H9 (cell line): ENCODE data around the gene TGFB1I1. TPM values are rescaled to one million over a fixed set of nuclear protein-coding genes. Genes with fewer than 3 reads are reported as not detected.
A peak's percentile ranks its signal among the peaks of the same experiment; 100 is the strongest.

ENCODE experiments used
- DNase-seq: peaks from one replicate; pipeline ENCODE4 v3.0.0-alpha.2; 2017
- H2AFZ ChIP-seq: one replicate; pipeline ENCODE4 v1.6.1; 2013; ENCODE audit warnings: mild to moderate bottlenecking, low read length, control low read depth, moderate library complexity
- H2AK5ac ChIP-seq: 2 replicates; pipeline ENCODE4 v1.6.1; 2013; ENCODE audit warnings: low read length, control low read depth, mixed read lengths; ENCODE audit not compliant: insufficient read length
- H2BK120ac ChIP-seq: one replicate; pipeline ENCODE4 v1.6.1; 2013; ENCODE audit warnings: low read depth, mild to moderate bottlenecking, low read length, control low read depth, inconsistent platforms; ENCODE audit not compliant: poor library complexity, severe bottlenecking
- H2BK12ac ChIP-seq: 2 replicates; pipeline ENCODE4 v1.6.1; 2013; ENCODE audit warnings: low read length, control low read depth, mixed read lengths, low read depth; ENCODE audit not compliant: insufficient read length
- H2BK15ac ChIP-seq: 2 replicates; pipeline ENCODE4 v1.6.1; 2013; ENCODE audit warnings: low read depth, low read length, control low read depth
- H2BK20ac ChIP-seq: one replicate; pipeline ENCODE4 v1.6.1; 2013; ENCODE audit warnings: low read depth, mild to moderate bottlenecking, low read length, control low read depth, inconsistent platforms; ENCODE audit not compliant: poor library complexity, severe bottlenecking
- H2BK5ac ChIP-seq: 2 replicates; pipeline ENCODE4 v1.6.1; 2013; ENCODE audit warnings: low read length, control low read depth, mixed read lengths; ENCODE audit not compliant: insufficient read length
- H3K14ac ChIP-seq: 2 replicates; pipeline ENCODE4 v1.6.1; 2013; ENCODE audit warnings: low read length, control low read depth; ENCODE audit not compliant: insufficient read depth
- H3K18ac ChIP-seq: 2 replicates; pipeline ENCODE4 v1.6.1; 2013; ENCODE audit warnings: low read depth, mild to moderate bottlenecking, mixed read lengths, low read length, control low read depth; ENCODE audit not compliant: insufficient read length
- H3K23ac ChIP-seq: 2 replicates; pipeline ENCODE4 v1.6.1; 2013; ENCODE audit warnings: low read length, control low read depth, mixed read lengths, low read depth; ENCODE audit not compliant: insufficient read length
- H3K23me2 ChIP-seq: 2 replicates; pipeline ENCODE4 v1.6.1; 2013; ENCODE audit warnings: low read depth, mild to moderate bottlenecking, mixed read lengths, low read length, control low read depth; ENCODE audit not compliant: insufficient read length, poor library complexity, severe bottlenecking
- H3K27ac ChIP-seq: 2 replicates; pipeline ENCODE4 v1.5.1; 2013; ENCODE audit warnings: low read length, control low read depth, mixed read lengths, low read depth; ENCODE audit not compliant: insufficient read length
- H3K27me3 ChIP-seq: 2 replicates; pipeline ENCODE4 v1.6.1; 2013; ENCODE audit warnings: low read length, control low read depth, inconsistent platforms; ENCODE audit not compliant: insufficient read depth
- H3K4ac ChIP-seq: 2 replicates; pipeline ENCODE4 v1.6.1; 2013; ENCODE audit warnings: low read depth, mild to moderate bottlenecking, control low read depth, inconsistent platforms, low read length, moderate library complexity
- H3K4me1 ChIP-seq: 2 replicates; pipeline ENCODE4 v1.6.1; 2013; ENCODE audit warnings: low read length, control low read depth, inconsistent platforms; ENCODE audit not compliant: insufficient read depth
- H3K4me2 ChIP-seq: 2 replicates; pipeline ENCODE4 v1.6.1; 2013; ENCODE audit warnings: low read length, control low read depth, mixed read lengths; ENCODE audit not compliant: insufficient read length, insufficient read depth
- H3K56ac ChIP-seq: 2 replicates; pipeline ENCODE4 v1.6.1; 2013; ENCODE audit warnings: low read depth, mild to moderate bottlenecking, mixed read lengths, low read length, control low read depth; ENCODE audit not compliant: insufficient read length
- H3K79me1 ChIP-seq: 2 replicates; pipeline ENCODE4 v1.6.1; 2013; ENCODE audit warnings: low read depth, mild to moderate bottlenecking, moderate library complexity, low read length, control low read depth, inconsistent platforms; ENCODE audit not compliant: insufficient read depth, poor library complexity, severe bottlenecking
- H3K79me2 ChIP-seq: 2 replicates; pipeline ENCODE4 v1.6.1; 2013; ENCODE audit warnings: low read length, control low read depth, inconsistent platforms; ENCODE audit not compliant: insufficient read depth
- H3K9ac ChIP-seq: 2 replicates; pipeline ENCODE4 v1.6.1; 2013; ENCODE audit warnings: low read length, control low read depth, mixed read lengths; ENCODE audit not compliant: insufficient read length; ENCODE audit errors: extremely low read depth
- H3K9me3 ChIP-seq: one replicate; pipeline ENCODE4 v1.6.1; 2013; ENCODE audit warnings: low read depth, low read length, inconsistent platforms; ENCODE audit not compliant: control insufficient read depth
- H3T11ph ChIP-seq: one replicate; pipeline ENCODE4 v1.6.1; 2013; ENCODE audit warnings: mild to moderate bottlenecking, low read length, control low read depth, inconsistent platforms
- H4K20me1 ChIP-seq: one replicate; pipeline ENCODE4 v1.6.1; 2013; ENCODE audit not compliant: control insufficient read depth, insufficient read length, insufficient read depth
- H4K5ac ChIP-seq: 2 replicates; pipeline ENCODE4 v1.6.1; 2013; ENCODE audit warnings: low read depth, mild to moderate bottlenecking, mixed read lengths, low read length, control low read depth; ENCODE audit not compliant: insufficient read length
- H4K8ac ChIP-seq: replicated peaks from 2 replicates; pipeline ENCODE4 v1.6.1; 2013; ENCODE audit warnings: low read length, control low read depth, mixed read lengths, low read depth; ENCODE audit not compliant: insufficient read length
- H4K91ac ChIP-seq: 2 replicates; pipeline ENCODE4 v1.6.1; 2013; ENCODE audit warnings: low read depth, mild to moderate bottlenecking, moderate library complexity, mixed read lengths, low read length, control low read depth; ENCODE audit not compliant: insufficient read length
- H3K27ac Mint-ChIP-seq, 3 experiments: 2 replicates in 2 of 3; 3 replicates in 1 of 3; pipeline ENCODE4 v1.8.0; 2020 to 2021; ENCODE audit warnings: mixed read lengths in 3 of 3, mild to moderate bottlenecking in 1 of 3, moderate library complexity in 1 of 3
- H3K27me3 Mint-ChIP-seq: 2 replicates; pipeline ENCODE4 v1.8.0; 2021; ENCODE audit warnings: low read depth, mild to moderate bottlenecking, moderate library complexity, mixed read lengths
- H3K36me3 Mint-ChIP-seq, 3 experiments: 2 replicates in 2 of 3; 3 replicates in 1 of 3; pipeline ENCODE4 v1.8.0; 2020 to 2021; ENCODE audit warnings: low read depth in 3 of 3, mixed read lengths in 3 of 3; ENCODE audit not compliant: insufficient read depth in 1 of 3
- H3K4me1 Mint-ChIP-seq, 2 experiments: 2 replicates each; pipeline ENCODE4 v1.8.0; 2020; ENCODE audit warnings: mixed read lengths in 2 of 2
- H3K4me3 Mint-ChIP-seq, 2 experiments: 2 replicates in 1 of 2; 3 replicates in 1 of 2; pipeline ENCODE4 v1.8.0; 2020 to 2021; ENCODE audit warnings: mild to moderate bottlenecking in 2 of 2, mixed read lengths in 2 of 2, moderate library complexity in 1 of 2
- H3K9me3 Mint-ChIP-seq, 2 experiments: 2 replicates in 1 of 2; 3 replicates in 1 of 2; pipeline ENCODE4 v1.8.0; 2020; ENCODE audit warnings: mild to moderate bottlenecking in 2 of 2, mixed read lengths in 2 of 2, moderate library complexity in 1 of 2
- WGBS: extraction: QIAGEN DNeasy Blood & Tissue Kit; methylation state at CpG from one replicate; pipeline ENCODE4 v1.1.7; 2013; ENCODE audit warnings: missing lambda C conversion rate, low lambda C conversion rate, mixed read lengths; ENCODE audit not compliant: insufficient read length; ENCODE audit errors: extremely low coverage; 5-methylcytosine and 5-hydroxymethylcytosine counted together
- total RNA-seq: library from RNA; stranded (reverse); gene quantifications from 2 replicates; pipeline ENCODE4 v1.2.1, GENCODE V29; 2021
- TF ChIP-seq, protein P1 (sequence below): fragments of 200-600 bp; sonication (generic); conservative IDR thresholded peaks from 3 replicates; pipeline ENCODE4 v1.8.0; 2021; ENCODE audit warnings: antibody characterized with exemption, mild to moderate bottlenecking

TGFB1I1 gene
- total RNA-seq, 1 experiment from 2014 or later: 15.4 TPM

DNA sequence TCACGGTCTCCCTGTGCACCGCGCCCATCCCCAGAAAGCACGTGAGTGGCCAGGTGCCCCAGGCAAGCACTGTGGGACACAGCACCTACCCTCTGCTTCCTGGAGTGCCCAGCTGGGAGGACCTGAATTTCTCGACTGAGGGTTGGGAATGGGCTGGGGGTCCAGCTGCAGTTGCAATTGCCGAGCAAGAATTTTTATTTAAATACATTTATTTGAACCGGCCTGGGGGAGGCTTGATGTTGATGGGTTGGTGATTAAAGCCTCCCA lies 17.3 kb downstream of the TGFB1I1 start:
- Histone ChIP-seq H2BK12ac (no peak overlapping the region), H2AK5ac (no peak overlapping the region), H3K9me3 (no peaks in the 10 kb centered on the region), H3K23ac (no peak overlapping the region), H3K79me1 (no peaks in the 10 kb centered on the region), H2BK20ac (no peak overlapping the region), H3K4me1 (no peaks in the 10 kb centered on the region), H3T11ph (no peak overlapping the region), H4K8ac (no peak overlapping the region), H4K20me1 (no peaks in the 10 kb centered on the region), H3K18ac (no peak overlapping the region), H2BK120ac (no peak overlapping the region), H3K27me3 (peaks cover 13% of the 10 kb centered on the region; the same call in 1 of the 2 replicates), H3K79me2 (no peaks in the 10 kb centered on the region), H4K91ac (no peak overlapping the region), H2AFZ (no peak overlapping the region), H3K9ac (no peak overlapping the region), H3K4me2 (no peak overlapping the region), H3K4ac (no peak overlapping the region), H3K56ac (no peak overlapping the region), H2BK15ac (no peak overlapping the region), H3K23me2 (peaks cover 11% of the 10 kb centered on the region), H3K27ac (no peak overlapping the region), H3K14ac (no peak overlapping the region), H4K5ac (no peak overlapping the region), H2BK5ac (no peak overlapping the region)
- H3K27me3 Mint-ChIP-seq: peaks cover 52% of the 10 kb centered on the region
- peaks cover 17 to 36% (median 23%) of the 10 kb centered on the region in 3 experiments for H3K36me3 Mint-ChIP-seq
- peaks cover 8 to 11% of the 10 kb centered on the region in 2 experiments for H3K4me1 Mint-ChIP-seq
- H3K9me3 Mint-ChIP-seq: peaks cover 0 to 2% of the 10 kb centered on the region in 2 experiments; a peak in 1 of 5 replicates
- DNase-seq: no peak
- TF ChIP-seq, protein P1, sequence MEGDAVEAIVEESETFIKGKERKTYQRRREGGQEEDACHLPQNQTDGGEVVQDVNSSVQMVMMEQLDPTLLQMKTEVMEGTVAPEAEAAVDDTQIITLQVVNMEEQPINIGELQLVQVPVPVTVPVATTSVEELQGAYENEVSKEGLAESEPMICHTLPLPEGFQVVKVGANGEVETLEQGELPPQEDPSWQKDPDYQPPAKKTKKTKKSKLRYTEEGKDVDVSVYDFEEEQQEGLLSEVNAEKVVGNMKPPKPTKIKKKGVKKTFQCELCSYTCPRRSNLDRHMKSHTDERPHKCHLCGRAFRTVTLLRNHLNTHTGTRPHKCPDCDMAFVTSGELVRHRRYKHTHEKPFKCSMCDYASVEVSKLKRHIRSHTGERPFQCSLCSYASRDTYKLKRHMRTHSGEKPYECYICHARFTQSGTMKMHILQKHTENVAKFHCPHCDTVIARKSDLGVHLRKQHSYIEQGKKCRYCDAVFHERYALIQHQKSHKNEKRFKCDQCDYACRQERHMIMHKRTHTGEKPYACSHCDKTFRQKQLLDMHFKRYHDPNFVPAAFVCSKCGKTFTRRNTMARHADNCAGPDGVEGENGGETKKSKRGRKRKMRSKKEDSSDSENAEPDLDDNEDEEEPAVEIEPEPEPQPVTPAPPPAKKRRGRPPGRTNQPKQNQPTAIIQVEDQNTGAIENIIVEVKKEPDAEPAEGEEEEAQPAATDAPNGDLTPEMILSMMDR: no peak
- peak overlapping the region; percentile 43 to 68; a peak in 3 of 5 replicates for H3K4me3 Mint-ChIP-seq
- WGBS: no CpG with 5 or more reads among the region's 7 CpGs
- H3K27ac Mint-ChIP-seq: no peak overlapping the region
